HEK293T (cell line): ENCODE data around the gene NPRL2.
A peak's percentile ranks its signal among the peaks of the same experiment; 100 is the strongest.

Experiments
- CTCF ChIA-PET: fragments of 350-600 bp; formaldehyde crosslinking; extraction: SDS; loops from one replicate; lab custom pipeline; 2021; ENCODE audit warnings: antibody characterized with exemption, inconsistent platforms; lab: Yijun Ruan, JAX
- POLR2A ChIA-PET: fragments of 350-600 bp; formaldehyde crosslinking; extraction: SDS; loops from one replicate; lab custom pipeline; 2020; ENCODE audit warnings: antibody characterized with exemption, inconsistent platforms; lab: Yijun Ruan, JAX
- DNase-seq: peaks from one replicate; pipeline ENCODE4 v3.0.0; 2012; ENCODE audit warnings: mixed read lengths; ENCODE audit errors: extremely low spot score
- ARNT ChIP-seq: fragments of 450-650 bp; IDR thresholded peaks from 2 replicates; pipeline ENCODE4 v1.6.1; 2017; ENCODE audit warnings: mild to moderate bottlenecking
- BHLHE40 ChIP-seq: fragments of 450-650 bp; IDR thresholded peaks from 2 replicates; pipeline ENCODE4 v1.6.1; 2016; ENCODE audit warnings: mild to moderate bottlenecking, moderate library complexity, borderline replicate concordance
- CTBP1 ChIP-seq: fragments of 450-650 bp; IDR thresholded peaks from 2 replicates; pipeline ENCODE4 v1.6.1; 2016; ENCODE audit warnings: borderline replicate concordance
- ELF4 ChIP-seq: fragments of 450-650 bp; IDR thresholded peaks from 2 replicates; pipeline ENCODE4 v1.6.1; 2017; ENCODE audit warnings: antibody characterized with exemption
- FOXA1 ChIP-seq: fragments of 450-650 bp; IDR thresholded peaks from 2 replicates; pipeline ENCODE4 v1.6.1; 2016; ENCODE audit warnings: mild to moderate bottlenecking
- FOXK2 ChIP-seq: fragments of 450-650 bp; IDR thresholded peaks from 2 replicates; pipeline ENCODE4 v1.6.1; 2016; ENCODE audit warnings: mild to moderate bottlenecking
- FOXM1 ChIP-seq: fragments of 450-650 bp; IDR thresholded peaks from 2 replicates; pipeline ENCODE4 v1.6.1; 2017; ENCODE audit warnings: mild to moderate bottlenecking, borderline replicate concordance
- HDGF ChIP-seq: fragments of 450-650 bp; IDR thresholded peaks from 2 replicates; pipeline ENCODE4 v1.6.1; 2017; ENCODE audit warnings: antibody characterized with exemption, borderline replicate concordance
- L3MBTL2 ChIP-seq: fragments of 450-650 bp; conservative IDR thresholded peaks from 2 replicates; pipeline ENCODE4 v1.6.1; 2016; ENCODE audit warnings: mild to moderate bottlenecking
- LEF1 ChIP-seq: fragments of 450-650 bp; IDR thresholded peaks from 2 replicates; pipeline ENCODE4 v1.6.1; 2017; ENCODE audit warnings: mild to moderate bottlenecking, borderline replicate concordance
- NFRKB ChIP-seq: fragments of 450-650 bp; IDR thresholded peaks from 2 replicates; pipeline ENCODE4 v1.6.1; 2016; ENCODE audit warnings: mild to moderate bottlenecking, moderate library complexity
- SUZ12 ChIP-seq: fragments of 450-650 bp; IDR thresholded peaks from 2 replicates; pipeline ENCODE4 v1.6.1; 2016; ENCODE audit warnings: mild to moderate bottlenecking
- ZNF384 ChIP-seq: fragments of 450-650 bp; IDR thresholded peaks from 2 replicates; pipeline ENCODE4 v1.6.1; 2016
- TF ChIP-seq, protein P1 (sequence below): fragments of 450-650 bp; IDR thresholded peaks from 2 replicates; pipeline ENCODE4 v1.6.1; 2016

The NPRL2 gene

GRCh38 chr3:50354850-50355249 lies 4.3 kb upstream of the NPRL2 start:
- POLR2A ChIA-PET: interaction anchor here (8.2 kb wide), 1 partner anchor 17 kb away, joined by 119 read pairs; no protein-coding TSS in a partner anchor
- TF ChIP-seq FOXK2: no peak
- no peak for TF ChIP-seq FOXM1
- no peak for TF ChIP-seq BHLHE40
- no peak for TF ChIP-seq FOXA1
- TF ChIP-seq, protein P1, sequence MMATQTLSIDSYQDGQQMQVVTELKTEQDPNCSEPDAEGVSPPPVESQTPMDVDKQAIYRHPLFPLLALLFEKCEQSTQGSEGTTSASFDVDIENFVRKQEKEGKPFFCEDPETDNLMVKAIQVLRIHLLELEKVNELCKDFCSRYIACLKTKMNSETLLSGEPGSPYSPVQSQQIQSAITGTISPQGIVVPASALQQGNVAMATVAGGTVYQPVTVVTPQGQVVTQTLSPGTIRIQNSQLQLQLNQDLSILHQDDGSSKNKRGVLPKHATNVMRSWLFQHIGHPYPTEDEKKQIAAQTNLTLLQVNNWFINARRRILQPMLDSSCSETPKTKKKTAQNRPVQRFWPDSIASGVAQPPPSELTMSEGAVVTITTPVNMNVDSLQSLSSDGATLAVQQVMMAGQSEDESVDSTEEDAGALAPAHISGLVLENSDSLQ: no peak
- TF ChIP-seq HDGF: no peak
- no peak for TF ChIP-seq SUZ12
- TF ChIP-seq ELF4: no peak
- DNase-seq: no peak
- CTCF ChIA-PET: interaction anchor here (1.0 kb wide), 1 partner anchor 17 kb away, joined by 3 read pairs; no protein-coding TSS in a partner anchor

- CTCF ChIA-PET: interaction anchor here (0.6 to 1.0 kb wide), 3 partner anchors 9 to 22 kb away, joined by 3 read pairs; no protein-coding TSS in a partner anchor
- no peak for TF ChIP-seq FOXM1
- no peak for TF ChIP-seq ARNT
- no peak for TF ChIP-seq FOXK2
- no peak for TF ChIP-seq ZNF384
- no peak for TF ChIP-seq LEF1
- POLR2A ChIA-PET: interaction anchor here (1.0 to 8.2 kb wide), 5 partner anchors 11 to 26 kb away, joined by 3 to 119 read pairs (median 5); partner anchors contain the start of gene TUSC2
- no peak for DNase-seq
Observed at GRCh38 chr3:50354186-50354764, 3.7 kb upstream of the NPRL2 start.

DNA sequence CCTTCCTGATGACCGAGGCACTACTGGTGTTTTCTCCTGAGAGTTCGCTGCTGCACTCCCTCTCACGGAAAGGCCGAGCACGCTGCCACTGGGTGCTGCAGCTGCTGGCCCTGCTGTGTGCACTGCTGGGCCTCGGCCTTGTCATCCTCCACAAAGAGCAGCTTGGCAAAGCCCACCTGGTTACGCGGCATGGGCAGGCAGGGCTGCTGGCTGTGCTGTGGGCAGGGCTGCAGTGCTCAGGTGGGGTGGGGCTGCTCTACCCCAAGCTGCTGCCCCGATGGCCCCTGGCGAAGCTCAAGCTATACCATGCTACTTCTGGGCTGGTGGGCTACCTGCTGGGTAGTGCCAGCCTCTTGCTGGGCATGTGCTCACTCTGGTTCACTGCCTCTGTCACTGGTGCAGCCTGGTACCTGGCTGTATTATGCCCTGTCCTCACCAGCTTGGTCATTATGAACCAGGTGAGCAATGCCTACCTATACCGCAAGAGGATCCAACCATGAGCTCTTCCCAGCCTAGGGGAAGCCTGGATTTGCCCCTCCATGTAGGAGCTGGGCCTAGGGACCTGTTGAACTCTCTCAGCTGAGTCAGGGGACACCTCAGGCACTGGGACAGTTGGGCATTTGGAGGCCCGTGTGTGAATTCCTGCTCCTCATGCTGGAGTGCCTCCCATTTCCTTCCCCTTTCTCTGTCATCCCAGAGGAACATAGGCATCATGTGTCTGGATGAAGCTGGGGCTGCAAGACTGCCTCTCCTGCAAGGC lies 2.9 kb upstream of the NPRL2 start:
- TF ChIP-seq CTBP1: no peak
- no peak for TF ChIP-seq ELF4
- no peak for TF ChIP-seq LEF1
- TF ChIP-seq, protein P1: no peak
- TF ChIP-seq BHLHE40: no peak
- TF ChIP-seq HDGF: no peak
- TF ChIP-seq FOXM1: no peak
- no peak for TF ChIP-seq L3MBTL2
- POLR2A ChIA-PET: interaction anchor here (1.0 to 8.2 kb wide), 6 partner anchors 12 to 215 kb away, joined by 3 to 119 read pairs (median 4); partner anchors contain the start of genes HEMK1 and TUSC2
- CTCF ChIA-PET: interaction anchor here (0.6 to 1.1 kb wide), 3 partner anchors 9 to 23 kb away, joined by 3 read pairs; no protein-coding TSS in a partner anchor
- DNase-seq: no peak

DNA sequence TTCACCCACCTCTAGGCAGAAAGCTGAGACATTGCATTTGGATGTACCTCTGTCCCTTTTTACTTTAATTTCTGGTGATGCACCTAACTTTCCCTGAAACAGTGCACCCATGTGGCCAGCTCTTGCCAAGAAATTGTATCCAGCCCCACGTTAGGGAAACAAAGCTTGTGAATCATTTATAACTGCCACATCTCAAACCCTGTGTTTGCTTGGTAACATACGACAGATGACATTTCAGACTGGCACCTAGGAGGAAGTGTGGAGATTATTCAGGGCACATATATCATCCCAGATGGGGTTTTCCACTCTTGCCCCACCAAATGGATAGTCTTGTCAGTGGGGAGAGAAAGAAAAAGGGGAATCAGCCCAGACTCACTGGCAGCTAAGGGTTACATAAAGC lies 2.2 kb upstream of the NPRL2 start:
- DNase-seq: peak; percentile 19
- POLR2A ChIA-PET: interaction anchor here (1.0 to 8.2 kb wide), 5 partner anchors 12 to 216 kb away, joined by 3 to 119 read pairs (median 5); partner anchors contain the start of genes HEMK1 and TUSC2
- CTCF ChIA-PET: interaction anchor here (1.1 kb wide), 1 partner anchor 10 kb away, joined by 3 read pairs; no protein-coding TSS in a partner anchor

GRCh38 chr3:50351323-50351697 lies 735 bp upstream of the NPRL2 start:
- DNase-seq: no peak
- ChIA-PET POLR2A (interaction anchor here (1.1 to 8.2 kb wide), 7 partner anchors 8 to 218 kb away, joined by 4 to 119 read pairs (median 9); partner anchors contain the start of genes HEMK1, TMEM115 and TUSC2), CTCF (interaction anchor here (1.3 kb wide), 1 partner anchor 192 kb away, joined by 4 read pairs; no protein-coding TSS in a partner anchor)
- TF ChIP-seq ELF4 (no peak), ZNF384 (no peak), FOXK2 (no peak), LEF1 (no peak), HDGF (no peak), L3MBTL2 (no peak), ARNT (no peak), SUZ12 (no peak), BHLHE40 (no peak), FOXA1 (no peak), NFRKB (no peak), FOXM1 (no peak)
- TF ChIP-seq, protein P1: no peak

More for the DNA sequence above, 2.2 kb upstream of the NPRL2 start:
- TF ChIP-seq HDGF (no peak), NFRKB (no peak), FOXM1 (no peak), L3MBTL2 (no peak), BHLHE40 (no peak), ZNF384 (no peak)
- TF ChIP-seq, protein P1: no peak; the same call in 1 of the 2 replicates
